Gastrocnemius medialis (tissue), 4 donors: ENCODE measurements around the gene TRIM67. TPM values are rescaled to one million over a fixed set of nuclear protein-coding genes. Genes with fewer than 3 reads are reported as not detected.

Experiments used
- ATAC-seq, 2 donors: fragments of 150-250 bp; one replicate each; pipeline ENCODE4 v1.9.1; 2016
- DNase-seq, 2 donors: peaks; one replicate each; pipeline ENCODE4 v3.0.0-alpha.2; 2019
- H3K27ac ChIP-seq, 4 donors: fragments of 200-600 bp; sonication (generic); 1 replicate in 1 of 4; 2 replicates in 3 of 4; pipeline ENCODE4 v1.5.1; 2016 to 2018; ENCODE audit warnings: mild to moderate bottlenecking in 2 of 4, moderate library complexity in 1 of 4
- H3K27me3 ChIP-seq, 3 donors: fragments of 200-600 bp; sonication (generic) in 2 of 3; 1 replicate in 1 of 3; 2 replicates in 2 of 3; pipeline versions ENCODE4 v1.5.1 to v1.6.0; 2016 to 2019; ENCODE audit warnings: mild to moderate bottlenecking in 1 of 3, moderate library complexity in 1 of 3
- H3K36me3 ChIP-seq, 2 donors: fragments of 200-600 bp; sonication (generic) in 1 of 2; one replicate each; pipeline ENCODE4 v1.5.1; 2017 to 2018
- H3K4me1 ChIP-seq, 2 donors: fragments of 200-600 bp; sonication (generic) in 1 of 2; one replicate each; pipeline ENCODE4 v1.5.1; 2016 to 2017; ENCODE audit warnings: mild to moderate bottlenecking in 2 of 2
- H3K4me3 ChIP-seq, 4 donors: fragments of 200-600 bp; sonication (generic) in 3 of 4; 1 replicate in 1 of 4; 2 replicates in 3 of 4; pipeline ENCODE4 v1.5.1; 2016 to 2019; ENCODE audit warnings: mild to moderate bottlenecking in 2 of 4
- H3K9me3 ChIP-seq, 3 donors: fragments of 200-600 bp; sonication (generic) in 2 of 3; 1 replicate in 1 of 3; 2 replicates in 2 of 3; pipeline ENCODE4 v1.5.1; 2016 to 2019
- CTCF ChIP-seq, 5 experiments: fragments of 450-650 bp in 3 of 5; fragments of 200-600 bp in 2 of 5; sonication (generic) in 2 of 5; IDR thresholded peaks in 4 of 5; conservative IDR thresholded peaks in 1 of 5; 1 replicate in 4 of 5; 2 replicates in 1 of 5; pipeline ENCODE4 v1.5.1; 2016 to 2019; ENCODE audit warnings: antibody characterized with exemption in 5 of 5, mild to moderate bottlenecking in 3 of 5, moderate library complexity in 3 of 5
- POLR2A ChIP-seq, 2 donors: fragments of 450-650 bp; IDR thresholded peaks; one replicate each; pipeline ENCODE4 v1.6.1; 2017; ENCODE audit warnings: antibody characterized with exemption in 2 of 2, mild to moderate bottlenecking in 2 of 2, moderate library complexity in 2 of 2
- in situ Hi-C, 4 donors: fragments of 200-750 bp; cut with MboI; loops; one replicate each; pipeline versions ENCODE4 v1.15.0 to v1.8.0; 2017; ENCODE audit warnings: low sequenced_read_pairs in 4 of 4
- intact Hi-C: fragments of 100-400 bp; cut with DNase I; formaldehyde crosslinking; loops from one replicate; pipeline ENCODE4 v1.15.1; 2023; ENCODE audit warnings: low total_unique reads
- total RNA-seq, 4 donors: library from RNA; depleted of rRNA; stranded (reverse); fragments of >200 nt; gene quantifications; one replicate each; pipeline versions ENCODE4 v1.1.0 to v1.2.3, GENCODE V29; 2016

The TRIM67 gene
- total RNA-seq, 4 donors from 2014 or later: not detected

- no peaks in the 10 kb centered on the region for H3K4me1 ChIP-seq
- H3K36me3 ChIP-seq: no peaks in the 10 kb centered on the region
- no peaks in the 10 kb centered on the region for H3K9me3 ChIP-seq
- H3K27ac ChIP-seq: no peak overlapping the region
- no peak for DNase-seq
- in situ Hi-C loops: loop anchor here (5.0 to 25.0 kb wide), 6 partner anchors 228 to 418 kb away; partner anchors contain the start of genes ARV1 (in 1 of the 4) and TTC13 (in 1 of the 4)
- no peak for ATAC-seq
- intact Hi-C loops: no loop called here
- peaks cover 0 to 4% (median 0%) of the 10 kb centered on the region in 3 donors for H3K27me3 ChIP-seq
- no peak overlapping the region for H3K4me3 ChIP-seq
- no peak for TF ChIP-seq POLR2A (IDR thresholded peaks at IDR 0.05)
- no peak for TF ChIP-seq CTCF (IDR thresholded peaks at IDR 0.05 in 4 of 5, conservative IDR thresholded peaks at IDR 0.05 in 1 of 5)
These were observed 53.2 kb downstream of the TRIM67 start for GRCh38 chr1:231214918-231215680.

- DNase-seq: no peak
- H3K9me3 ChIP-seq: no peaks in the 10 kb centered on the region
- H3K4me1 ChIP-seq: no peaks in the 10 kb centered on the region
- in situ Hi-C loops: loop anchor here (10.0 to 25.0 kb wide), 5 partner anchors 229 to 404 kb away; partner anchors contain the start of genes ARV1 (in 1 of the 4) and TTC13 (in 1 of the 4)
- H3K36me3 ChIP-seq: no peaks in the 10 kb centered on the region
- H3K27ac ChIP-seq: no peak overlapping the region
- H3K4me3 ChIP-seq: no peak overlapping the region
- intact Hi-C loops: no loop called here
- peaks cover 0 to 4% (median 0%) of the 10 kb centered on the region in 3 donors for H3K27me3 ChIP-seq
- ATAC-seq: no peak
- TF ChIP-seq CTCF (IDR thresholded peaks at IDR 0.05 in 4 of 5, conservative IDR thresholded peaks at IDR 0.05 in 1 of 5) (no peak), POLR2A (IDR thresholded peaks at IDR 0.05) (no peak)
These were observed 54.0 kb downstream of the TRIM67 start for GRCh38 chr1:231215681-231216385.

- no peak for TF ChIP-seq POLR2A (IDR thresholded peaks at IDR 0.05)
- TF ChIP-seq CTCF (IDR thresholded peaks at IDR 0.05 in 4 of 5, conservative IDR thresholded peaks at IDR 0.05 in 1 of 5): no peak
- H3K27me3 ChIP-seq: peaks cover 0 to 4% (median 0%) of the 10 kb centered on the region in 3 donors
- H3K9me3 ChIP-seq: no peaks in the 10 kb centered on the region
- in situ Hi-C loops (loop anchor here (10.0 to 25.0 kb wide), 5 partner anchors 229 to 404 kb away; partner anchors contain the start of genes ARV1 (in 1 of the 4) and TTC13 (in 1 of the 4)), intact Hi-C loops (no loop called here)
- H3K36me3 ChIP-seq: no peaks in the 10 kb centered on the region
- ATAC-seq (no peak), DNase-seq (no peak)
- H3K4me1 ChIP-seq: no peaks in the 10 kb centered on the region
- H3K4me3 ChIP-seq: no peak overlapping the region
- no peak overlapping the region for H3K27ac ChIP-seq
These were observed 54.6 kb downstream of the TRIM67 start for GRCh38 chr1:231216498-231216897.

- intact Hi-C loops (no loop called here), in situ Hi-C loops (loop anchor here (10.0 to 25.0 kb wide), 5 partner anchors 230 to 405 kb away; partner anchors contain the start of genes ARV1 (in 1 of the 4) and TTC13 (in 1 of the 4))
- Histone ChIP-seq H3K36me3 (no peaks in the 10 kb centered on the region), H3K27me3 (peaks cover 0 to 4% (median 0%) of the 10 kb centered on the region in 3 donors), H3K4me3 (no peak overlapping the region), H3K4me1 (no peaks in the 10 kb centered on the region), H3K9me3 (no peaks in the 10 kb centered on the region), H3K27ac (no peak overlapping the region)
- DNase-seq: no peak
- no peak for ATAC-seq
- TF ChIP-seq CTCF (IDR thresholded peaks at IDR 0.05 in 4 of 5, conservative IDR thresholded peaks at IDR 0.05 in 1 of 5) (no peak), POLR2A (IDR thresholded peaks at IDR 0.05) (no peak)
These were observed 55.2 kb downstream of the TRIM67 start for GRCh38 chr1:231217056-231217455.
